ENCODE measurements around the gene SPACA4. TPM values are rescaled to one million over a fixed set of nuclear protein-coding genes. Genes with fewer than 3 reads are reported as not detected.

SPACA4 gene
- polyA plus RNA-seq, 3 donors, result not detected

DNA sequence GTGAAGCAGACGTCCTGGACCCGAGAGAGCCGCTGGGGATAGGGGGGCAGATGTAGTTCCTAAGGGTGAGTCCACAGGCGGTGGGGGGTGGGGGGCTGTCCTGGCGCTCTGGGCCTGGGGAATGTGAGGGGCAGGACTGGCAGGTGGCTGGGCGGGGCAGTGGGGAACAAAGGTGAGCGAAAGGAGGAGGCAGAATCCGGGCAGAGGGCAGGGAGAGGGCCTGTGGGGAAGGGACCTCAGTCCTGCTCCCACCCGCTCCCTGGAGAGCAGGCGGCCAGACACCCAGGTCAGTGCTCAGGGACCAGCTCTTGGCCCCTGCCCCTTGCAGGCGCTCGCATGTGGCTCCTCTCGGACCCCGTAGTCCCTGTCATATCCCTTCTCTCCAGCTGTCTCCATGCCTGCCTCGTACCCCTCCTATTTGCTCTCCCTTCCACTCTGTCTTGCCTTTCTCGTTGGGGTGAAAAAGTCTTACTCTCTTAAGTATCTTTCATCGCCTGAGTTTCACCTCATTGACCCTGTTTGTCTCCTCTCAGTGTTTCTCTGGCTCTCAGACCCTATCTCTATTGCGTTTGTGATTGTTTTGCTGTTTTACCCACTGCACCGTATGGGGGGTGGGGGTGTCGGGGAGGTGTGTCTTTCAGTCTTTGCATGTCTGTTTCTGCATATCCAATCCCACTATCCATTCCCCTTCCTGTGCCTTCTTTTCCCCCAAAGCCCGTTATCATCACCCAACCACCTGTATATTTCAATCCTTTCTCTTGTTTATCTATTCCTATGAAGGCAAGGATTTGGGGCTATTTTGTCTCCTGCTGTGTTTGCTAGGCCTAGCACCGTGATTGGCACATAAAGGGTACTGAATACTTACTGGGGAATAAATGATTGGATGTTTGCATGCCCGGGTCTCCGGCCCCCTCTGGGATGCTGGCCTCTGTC, 18.5 kb downstream of the SPACA4 start:
- Histone ChIP-seq H3K27ac (ENCODE audit: low read depth in 1 of 2, low read length in 2 of 2) (no peak overlapping the region), H3K4me1 (ENCODE audit: control insufficient read depth in 1 of 2, insufficient read depth in 2 of 2, low read length in 2 of 2) (peaks cover 64 to 70% of the 10 kb centered on the region in 2 donors), H2AFZ (ENCODE audit: insufficient read depth, low read depth, low read length, poor library complexity, severe bottlenecking) (no peak overlapping the region), H3K27me3 (ENCODE audit: control insufficient read depth in 2 of 2, insufficient read depth in 2 of 2, low read length in 2 of 2) (no peaks in the 10 kb centered on the region), H3K4me3 (replicated peaks in 1 of 3; ENCODE audit: low read depth in 2 of 3, low read length in 3 of 3) (peak overlapping the region in 1 of 3 experiments; percentile 62), H3K36me3 (replicated peaks in 1 of 2; ENCODE audit: control insufficient read depth in 1 of 2, insufficient read depth in 2 of 2, low read length in 2 of 2) (peaks cover 9 to 32% of the 10 kb centered on the region in 2 donors), H3K9ac (ENCODE audit: insufficient read depth, low read length, poor library complexity, severe bottlenecking) (no peak overlapping the region), H3K79me2 (ENCODE audit: insufficient read depth, low read length) (peaks cover 24% of the 10 kb centered on the region), H3K4me2 (replicated peaks; ENCODE audit: extremely low read depth, low read length, poor library complexity, severe bottlenecking) (peak overlapping the region; percentile 77), H3K9me3 (replicated peaks in 1 of 2; ENCODE audit: control insufficient read depth in 1 of 2, insufficient read depth in 1 of 2, low read length in 2 of 2) (no peaks in the 10 kb centered on the region), H4K20me1 (ENCODE audit: insufficient read depth, low read length) (peaks cover 24% of the 10 kb centered on the region)
- Mint-ChIP-seq H3K27me3 (ENCODE audit: low read depth in 3 of 3) (no peaks in the 10 kb centered on the region), H3K9me3 (peaks cover 0 to 3% (median 0%) of the 10 kb centered on the region in 7 donors), H3K4me3 (peak overlapping the region in 1 of 2 donors; percentile 48), H3K4me1 (peaks cover 49% of the 10 kb centered on the region), H3K36me3 (peaks cover 16 to 31% of the 10 kb centered on the region in 2 donors), H3K27ac (peak overlapping the region in 6 of 7 donors; percentile 37 to 97 (median 67))
- 77% methylated on average over 18 of the region's 24 CpGs for WGBS (ENCODE audit: insufficient coverage)
- peak in 1 of 3 donors; percentile 8 for DNase-seq
- intact Hi-C loops (cut with micrococcal nuclease), result no loop called here
- no peak for TF ChIP-seq CTCF (IDR thresholded peaks at IDR 0.05)

- intact Hi-C loops (cut with micrococcal nuclease), result no loop called here
- Mint-ChIP-seq H3K4me3 (no peak overlapping the region), H3K27ac (no peak overlapping the region), H3K36me3 (peaks cover 19 to 36% of the 10 kb centered on the region in 2 donors), H3K4me1 (peaks cover 54% of the 10 kb centered on the region), H3K27me3 (ENCODE audit: low read depth in 3 of 3) (no peaks in the 10 kb centered on the region), H3K9me3 (peaks cover 0 to 3% (median 0%) of the 10 kb centered on the region in 7 donors)
- Histone ChIP-seq H3K36me3 (replicated peaks in 1 of 2; ENCODE audit: control insufficient read depth in 1 of 2, insufficient read depth in 2 of 2, low read length in 2 of 2) (peaks cover 12 to 32% of the 10 kb centered on the region in 2 donors), H3K9ac (ENCODE audit: insufficient read depth, low read length, poor library complexity, severe bottlenecking) (no peak overlapping the region), H4K20me1 (ENCODE audit: insufficient read depth, low read length) (peaks cover 32% of the 10 kb centered on the region), H3K4me3 (replicated peaks in 1 of 3; ENCODE audit: low read depth in 2 of 3, low read length in 3 of 3) (no peak overlapping the region), H3K27me3 (ENCODE audit: control insufficient read depth in 2 of 2, insufficient read depth in 2 of 2, low read length in 2 of 2) (no peaks in the 10 kb centered on the region), H3K79me2 (ENCODE audit: insufficient read depth, low read length) (peaks cover 16% of the 10 kb centered on the region), H3K4me2 (replicated peaks; ENCODE audit: extremely low read depth, low read length, poor library complexity, severe bottlenecking) (no peak overlapping the region), H3K4me1 (ENCODE audit: control insufficient read depth in 1 of 2, insufficient read depth in 2 of 2, low read length in 2 of 2) (peaks cover 64 to 70% of the 10 kb centered on the region in 2 donors), H3K9me3 (replicated peaks in 1 of 2; ENCODE audit: control insufficient read depth in 1 of 2, insufficient read depth in 1 of 2, low read length in 2 of 2) (no peaks in the 10 kb centered on the region), H3K27ac (ENCODE audit: low read depth in 1 of 2, low read length in 2 of 2) (no peak overlapping the region), H2AFZ (ENCODE audit: insufficient read depth, low read depth, low read length, poor library complexity, severe bottlenecking) (no peak overlapping the region)
- no peak for TF ChIP-seq CTCF (IDR thresholded peaks at IDR 0.05)
- 94% methylated on average over 26 of the region's 30 CpGs for WGBS (ENCODE audit: insufficient coverage)
- no peak for DNase-seq
Measured at GRCh38 chr19:48625891-48626327, 19.4 kb downstream of the SPACA4 start.
